Spleen (tissue), 7 donors: Measurements from ENCODE around the gene CCDC106.

Source experiments
- CTCF ChIP-seq, 11 experiments: fragments of 200-600 bp in 7 of 11; fragments of 450-650 bp in 4 of 11; sonication (generic) in 4 of 11; IDR thresholded peaks in 8 of 11; conservative IDR thresholded peaks in 3 of 11; 1 replicate in 7 of 11; 2 replicates in 4 of 11; pipeline versions ENCODE4 v1.4.0 to v1.8.0; 2016 to 2021; ENCODE audit warnings: antibody characterized with exemption in 11 of 11, inconsistent platforms in 4 of 11, mild to moderate bottlenecking in 1 of 11
- POLR2AphosphoS5 ChIP-seq, 3 donors: sonication (generic); formaldehyde crosslinking; IDR thresholded peaks; one replicate each; pipeline ENCODE4 v1.5.1; 2017; ENCODE audit warnings: antibody characterized with exemption in 3 of 3
- donor health status: DM: no; HTN: no; CAD: no; lungs with moderate emphysema.
- donor health status: DM: no; HTN: no; CAD: no.
- donor health status: DM: no; HTN: no; CAD: no.

- TF ChIP-seq CTCF (IDR thresholded peaks at IDR 0.05 in 8 of 11, conservative IDR thresholded peaks at IDR 0.05 in 3 of 11) = no peak
- peak in 1 of 3 donors; percentile 12 for TF ChIP-seq POLR2AphosphoS5 (IDR thresholded peaks at IDR 0.05)
Measured at GRCh38 chr19:55661826-55662225, 13.8 kb downstream of the CCDC106 start.
